Ovary (tissue), 3 donors: ENCODE results near the gene C9orf43.

Experiments used
- CTCF ChIP-seq, 3 donors: fragments of 450-650 bp in 2 of 3; fragments of 200-600 bp in 1 of 3; IDR thresholded peaks; one replicate each; pipeline versions ENCODE4 v1.5.1 to v1.8.0; 2016 to 2022; ENCODE audit warnings: antibody characterized with exemption in 3 of 3, mild to moderate bottlenecking in 1 of 3
- POLR2A ChIP-seq: fragments of 450-650 bp; IDR thresholded peaks from one replicate; pipeline ENCODE4 v1.6.1; 2017; ENCODE audit warnings: antibody characterized with exemption, mild to moderate bottlenecking, moderate library complexity
- donor health status: DM: no; HTN: no; CAD: no.

DNA sequence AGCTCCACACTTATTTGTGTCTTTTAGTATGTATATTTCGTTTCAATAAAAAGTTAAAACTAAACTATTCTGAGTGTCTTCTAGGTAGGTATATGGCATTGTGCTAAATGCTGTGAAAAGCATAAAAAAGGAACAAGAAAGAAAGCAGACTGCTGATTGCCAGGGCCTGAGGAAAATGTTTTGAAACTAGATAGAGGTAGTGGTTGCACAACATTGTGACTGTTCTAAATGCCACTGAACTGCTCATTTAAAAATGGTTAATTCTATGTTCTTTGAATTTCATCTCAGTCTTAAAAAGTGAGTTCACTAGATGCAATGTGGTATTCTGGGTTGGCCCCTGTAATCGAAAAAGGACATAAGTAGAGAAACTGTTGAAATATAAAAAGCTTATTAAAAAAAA, 6.9 kb upstream of the C9orf43 start:
- TF ChIP-seq POLR2A = no peak
- no peak for TF ChIP-seq CTCF (IDR thresholded peaks at IDR 0.05)
